HEK293T (cell line): Measurements from ENCODE around the gene RNASE9.

Experiments
- CTCF ChIA-PET: fragments of 350-600 bp; formaldehyde crosslinking; extraction: SDS; loops from one replicate; lab custom pipeline; 2021; ENCODE audit warnings: antibody characterized with exemption, inconsistent platforms; lab: Yijun Ruan, JAX
- POLR2A ChIA-PET: fragments of 350-600 bp; formaldehyde crosslinking; extraction: SDS; loops from one replicate; lab custom pipeline; 2020; ENCODE audit warnings: antibody characterized with exemption, inconsistent platforms; lab: Yijun Ruan, JAX
- DNase-seq: peaks from one replicate; pipeline ENCODE4 v3.0.0; 2012; ENCODE audit warnings: mixed read lengths; ENCODE audit errors: extremely low spot score
- ARNT ChIP-seq: fragments of 450-650 bp; IDR thresholded peaks from 2 replicates; pipeline ENCODE4 v1.6.1; 2017; ENCODE audit warnings: mild to moderate bottlenecking
- BHLHE40 ChIP-seq: fragments of 450-650 bp; IDR thresholded peaks from 2 replicates; pipeline ENCODE4 v1.6.1; 2016; ENCODE audit warnings: mild to moderate bottlenecking, moderate library complexity, borderline replicate concordance
- CTBP1 ChIP-seq: fragments of 450-650 bp; IDR thresholded peaks from 2 replicates; pipeline ENCODE4 v1.6.1; 2016; ENCODE audit warnings: borderline replicate concordance
- ELF4 ChIP-seq: fragments of 450-650 bp; IDR thresholded peaks from 2 replicates; pipeline ENCODE4 v1.6.1; 2017; ENCODE audit warnings: antibody characterized with exemption
- FOXA1 ChIP-seq: fragments of 450-650 bp; IDR thresholded peaks from 2 replicates; pipeline ENCODE4 v1.6.1; 2016; ENCODE audit warnings: mild to moderate bottlenecking
- FOXK2 ChIP-seq: fragments of 450-650 bp; IDR thresholded peaks from 2 replicates; pipeline ENCODE4 v1.6.1; 2016; ENCODE audit warnings: mild to moderate bottlenecking
- FOXM1 ChIP-seq: fragments of 450-650 bp; IDR thresholded peaks from 2 replicates; pipeline ENCODE4 v1.6.1; 2017; ENCODE audit warnings: mild to moderate bottlenecking, borderline replicate concordance
- HDGF ChIP-seq: fragments of 450-650 bp; IDR thresholded peaks from 2 replicates; pipeline ENCODE4 v1.6.1; 2017; ENCODE audit warnings: antibody characterized with exemption, borderline replicate concordance
- L3MBTL2 ChIP-seq: fragments of 450-650 bp; conservative IDR thresholded peaks from 2 replicates; pipeline ENCODE4 v1.6.1; 2016; ENCODE audit warnings: mild to moderate bottlenecking
- LEF1 ChIP-seq: fragments of 450-650 bp; IDR thresholded peaks from 2 replicates; pipeline ENCODE4 v1.6.1; 2017; ENCODE audit warnings: mild to moderate bottlenecking, borderline replicate concordance
- NFRKB ChIP-seq: fragments of 450-650 bp; IDR thresholded peaks from 2 replicates; pipeline ENCODE4 v1.6.1; 2016; ENCODE audit warnings: mild to moderate bottlenecking, moderate library complexity
- PKNOX1 ChIP-seq: fragments of 450-650 bp; IDR thresholded peaks from 2 replicates; pipeline ENCODE4 v1.6.1; 2016
- SP1 ChIP-seq: fragments of 450-650 bp; IDR thresholded peaks from 2 replicates; pipeline ENCODE4 v1.6.1; 2017
- SUZ12 ChIP-seq: fragments of 450-650 bp; IDR thresholded peaks from 2 replicates; pipeline ENCODE4 v1.6.1; 2016; ENCODE audit warnings: mild to moderate bottlenecking
- TARDBP ChIP-seq: fragments of 450-650 bp; IDR thresholded peaks from 2 replicates; pipeline ENCODE4 v1.6.1; 2016
- ZNF384 ChIP-seq: fragments of 450-650 bp; IDR thresholded peaks from 2 replicates; pipeline ENCODE4 v1.6.1; 2016

Gene RNASE9

GRCh38 chr14:20564501-20564997, 3.7 kb upstream of the RNASE9 start:
- CTCF ChIA-PET, result interaction anchor here (0.5 kb wide), 1 partner anchor 407 kb away, joined by 3 read pairs; no protein-coding TSS in a partner anchor
- DNase-seq, result no peak
- TF ChIP-seq SUZ12 (no peak), PKNOX1 (no peak), ZNF384 (no peak), FOXK2 (no peak), LEF1 (no peak), SP1 (no peak), HDGF (no peak), NFRKB (no peak), L3MBTL2 (no peak), BHLHE40 (no peak), TARDBP (no peak), ARNT (no peak), ELF4 (no peak), FOXM1 (no peak), CTBP1 (no peak), FOXA1 (no peak)
- POLR2A ChIA-PET, result no interaction called here

GRCh38 chr14:20563971-20564370, 3.1 kb upstream of the RNASE9 start:
- CTCF ChIA-PET, result interaction anchor here (0.5 kb wide), 1 partner anchor 408 kb away, joined by 3 read pairs; no protein-coding TSS in a partner anchor

GRCh38 chr14:20559461-20559904, 1.4 kb downstream of the RNASE9 start:
- POLR2A ChIA-PET, result no interaction called here
- CTCF ChIA-PET, result no interaction called here
- DNase-seq, result no peak
- TF ChIP-seq SUZ12 (no peak), ZNF384 (no peak), LEF1 (no peak), FOXA1 (no peak), ELF4 (no peak), BHLHE40 (no peak), HDGF (no peak), TARDBP (no peak), CTBP1 (no peak), PKNOX1 (no peak), SP1 (no peak), FOXM1 (no peak), L3MBTL2 (no peak), NFRKB (no peak), FOXK2 (no peak), ARNT (no peak)

More at GRCh38 chr14:20563971-20564370, 3.1 kb upstream of the RNASE9 start:
- DNase-seq, result no peak
- POLR2A ChIA-PET, result no interaction called here
- TF ChIP-seq CTBP1 (no peak), TARDBP (no peak), SUZ12 (no peak), FOXA1 (no peak), BHLHE40 (no peak), ELF4 (no peak), ARNT (no peak), ZNF384 (no peak), LEF1 (no peak), NFRKB (no peak), L3MBTL2 (no peak), FOXM1 (no peak), PKNOX1 (no peak), SP1 (no peak), HDGF (no peak), FOXK2 (no peak)

- POLR2A ChIA-PET, result no interaction called here
Observed at GRCh38 chr14:20557212-20557542, 3.7 kb downstream of the RNASE9 start.

More at GRCh38 chr14:20557212-20557542, 3.7 kb downstream of the RNASE9 start:
- CTCF ChIA-PET, result no interaction called here
- no peak for TF ChIP-seq FOXA1
- TF ChIP-seq ARNT, result no peak
- TF ChIP-seq PKNOX1, result no peak
- no peak for TF ChIP-seq SP1
- no peak for TF ChIP-seq ELF4
- no peak for TF ChIP-seq TARDBP
- TF ChIP-seq ZNF384, result no peak
- TF ChIP-seq FOXM1, result no peak
- TF ChIP-seq CTBP1, result no peak
- no peak for TF ChIP-seq HDGF
- TF ChIP-seq BHLHE40, result no peak
- TF ChIP-seq NFRKB, result no peak
- no peak for TF ChIP-seq SUZ12
- no peak for TF ChIP-seq L3MBTL2
- TF ChIP-seq LEF1, result no peak
- TF ChIP-seq FOXK2, result no peak
- no peak for DNase-seq
